B cell (primary cell): ENCODE measurements around the gene LHX4. TPM values are rescaled to one million over a fixed set of nuclear protein-coding genes. Genes with fewer than 3 reads are reported as not detected.

Experiments used
- ATAC-seq: fragments of 200-7000 bp; cut with Tn5 transposase; one replicate; pipeline ENCODE4 v1.10.0; 2021; ENCODE audit warnings: low read depth, mild to moderate bottlenecking, moderate number of reproducible peaks, moderate library complexity
- CTCF ChIA-PET: fragments of 350-600 bp; sonication (Branson Sonifier 250); formaldehyde crosslinking; loops from one replicate; lab custom pipeline; 2021; ENCODE audit warnings: antibody characterized with exemption, inconsistent platforms; lab: Charles Lee
- POLR2A ChIA-PET: fragments of 350-600 bp; sonication (Branson Sonifier 250); formaldehyde crosslinking; loops from one replicate; lab custom pipeline; 2021; ENCODE audit warnings: antibody characterized with exemption; lab: Charles Lee
- DNase-seq: peaks from one replicate; pipeline ENCODE4 v3.0.0; 2013
- H2AFZ ChIP-seq: 2 replicates; pipeline ENCODE4 v1.6.1; 2012; ENCODE audit warnings: mild to moderate bottlenecking, low read depth, low read length; ENCODE audit not compliant: insufficient read depth, poor library complexity, severe bottlenecking
- H3K27ac ChIP-seq, 2 donors: 1 replicate in 1 of 2; 2 replicates in 1 of 2; pipeline ENCODE4 v1.5.1; 2012 to 2013; ENCODE audit warnings: low read length in 2 of 2, mild to moderate bottlenecking in 2 of 2, moderate library complexity in 1 of 2
- H3K27me3 ChIP-seq, 4 experiments: fragments of 200-600 bp in 1 of 4; sonication (generic) in 1 of 4; replicated peaks in 1 of 4; 1 replicate in 2 of 4; 2 replicates in 2 of 4; pipeline versions ENCODE4 v1.6.1 to v1.7.0; 2013 to 2016; ENCODE audit warnings: low read length in 3 of 4, mild to moderate bottlenecking in 2 of 4, mixed read lengths in 1 of 4, moderate library complexity in 1 of 4; ENCODE audit not compliant: insufficient read depth in 4 of 4, control insufficient read depth in 3 of 4; ENCODE audit errors: control extremely low read depth in 1 of 4
- H3K36me3 ChIP-seq, 2 experiments: replicated peaks in 1 of 2; 1 replicate in 1 of 2; 2 replicates in 1 of 2; pipeline versions ENCODE4 v1.6.1 to v1.7.1; 2013; ENCODE audit warnings: low read length in 1 of 2; ENCODE audit not compliant: insufficient read depth in 2 of 2, control insufficient read depth in 1 of 2; ENCODE audit errors: control extremely low read depth in 1 of 2, extremely low read depth in 1 of 2
- H3K4me1 ChIP-seq, 2 donors: fragments of 200-600 bp in 1 of 2; sonication (generic) in 1 of 2; 1 replicate in 1 of 2; 2 replicates in 1 of 2; pipeline versions ENCODE4 v1.5.1 to v1.6.1; 2013 to 2017; ENCODE audit warnings: low read length in 2 of 2; ENCODE audit not compliant: control insufficient read depth in 2 of 2, insufficient read depth in 2 of 2
- H3K4me2 ChIP-seq: replicated peaks from 2 replicates; pipeline ENCODE3; 2012; ENCODE audit warnings: mild to moderate bottlenecking, low read depth, low read length; ENCODE audit not compliant: poor library complexity, severe bottlenecking
- H3K4me3 ChIP-seq, 5 experiments: fragments of 200-600 bp in 1 of 5; sonication (generic) in 1 of 5; 1 replicate in 3 of 5; 2 replicates in 2 of 5; pipeline versions ENCODE4 v1.5.1 to v1.7.0; 2011 to 2016; ENCODE audit warnings: low read length in 4 of 5, mild to moderate bottlenecking in 4 of 5, low read depth in 2 of 5, control low read depth in 1 of 5, moderate library complexity in 1 of 5; ENCODE audit not compliant: insufficient read depth in 1 of 5; ENCODE audit errors: control extremely low read depth in 1 of 5, extremely low read depth in 1 of 5
- H3K79me2 ChIP-seq: fragments of 200-600 bp; sonication (generic); one replicate; pipeline ENCODE4 v1.6.0; 2016; ENCODE audit warnings: low read length; ENCODE audit not compliant: control insufficient read depth, insufficient read depth
- H3K9ac ChIP-seq: fragments of 200-600 bp; sonication (generic); 2 replicates; pipeline ENCODE4 v1.6.1; 2017; ENCODE audit warnings: mild to moderate bottlenecking, low read length, moderate library complexity
- H3K9me3 ChIP-seq, 3 donors: one replicate each; pipeline versions ENCODE4 v1.6.1 to v1.7.1; 2013; ENCODE audit warnings: low read length in 2 of 3; ENCODE audit not compliant: control insufficient read depth in 2 of 3, insufficient read depth in 1 of 3; ENCODE audit errors: control extremely low read depth in 1 of 3
- H4K20me1 ChIP-seq: 2 replicates; pipeline ENCODE4 v1.6.0; 2012; ENCODE audit warnings: mild to moderate bottlenecking, low read length; ENCODE audit not compliant: insufficient read depth, control insufficient read depth, poor library complexity, severe bottlenecking
- H3K27ac Mint-ChIP-seq: one replicate; pipeline ENCODE4 v1.8.0; 2021; ENCODE audit warnings: mixed read lengths
- H3K27me3 Mint-ChIP-seq: one replicate; pipeline ENCODE4 v1.8.0; 2021; ENCODE audit warnings: mixed read lengths
- H3K4me1 Mint-ChIP-seq: one replicate; pipeline ENCODE4 v1.8.0; 2021; ENCODE audit warnings: mixed read lengths
- H3K4me3 Mint-ChIP-seq: one replicate; pipeline ENCODE4 v1.8.0; 2021; ENCODE audit warnings: mixed read lengths
- H3K9me3 Mint-ChIP-seq: one replicate; pipeline ENCODE4 v1.8.0; 2022; ENCODE audit warnings: mixed read lengths; ENCODE audit not compliant: insufficient read depth
- EZH2 ChIP-seq: IDR thresholded peaks from 2 replicates; pipeline ENCODE4 v1.6.1; 2012; ENCODE audit warnings: borderline replicate concordance, low read depth, mild to moderate bottlenecking, moderate library complexity, low read length; ENCODE audit not compliant: insufficient read depth, poor library complexity, severe bottlenecking
- WGBS: methylation state at CpG from one replicate; pipeline ENCODE4 v1.1.5; 2013; ENCODE audit warnings: missing lambda C conversion rate; ENCODE audit not compliant: insufficient coverage; 5-methylcytosine and 5-hydroxymethylcytosine counted together
- intact Hi-C: fragments of 100-400 bp; cut with micrococcal nuclease; formaldehyde crosslinking; loops from one replicate; pipeline ENCODE4 v1.10.0; 2022
- polyA plus RNA-seq: library from polyadenylated mRNA; depleted of rRNA; stranded (reverse); fragments of >200 nt; gene quantifications from 2 replicates; pipeline ENCODE4 v1.2.3, GENCODE V29; 2012
- total RNA-seq, 2 donors: library from RNA; stranded (reverse); fragments of 120-200 nt in 1 of 2; gene quantifications; 1 replicate in 1 of 2; 2 replicates in 1 of 2; pipeline versions ENCODE4 v1.2.3 to v1.2.4, GENCODE V29; 2013 to 2022
- TF ChIP-seq, protein P1 (sequence below): fragments of 200-600 bp; IDR thresholded peaks from one replicate; pipeline ENCODE4 v1.8.0; 2022; ENCODE audit warnings: antibody characterized with exemption, mild to moderate bottlenecking

Gene LHX4
- total and polyA plus RNA-seq, 2 donors (not counting 1 experiment from before 2014, with no cell fraction given) = not detected

DNA sequence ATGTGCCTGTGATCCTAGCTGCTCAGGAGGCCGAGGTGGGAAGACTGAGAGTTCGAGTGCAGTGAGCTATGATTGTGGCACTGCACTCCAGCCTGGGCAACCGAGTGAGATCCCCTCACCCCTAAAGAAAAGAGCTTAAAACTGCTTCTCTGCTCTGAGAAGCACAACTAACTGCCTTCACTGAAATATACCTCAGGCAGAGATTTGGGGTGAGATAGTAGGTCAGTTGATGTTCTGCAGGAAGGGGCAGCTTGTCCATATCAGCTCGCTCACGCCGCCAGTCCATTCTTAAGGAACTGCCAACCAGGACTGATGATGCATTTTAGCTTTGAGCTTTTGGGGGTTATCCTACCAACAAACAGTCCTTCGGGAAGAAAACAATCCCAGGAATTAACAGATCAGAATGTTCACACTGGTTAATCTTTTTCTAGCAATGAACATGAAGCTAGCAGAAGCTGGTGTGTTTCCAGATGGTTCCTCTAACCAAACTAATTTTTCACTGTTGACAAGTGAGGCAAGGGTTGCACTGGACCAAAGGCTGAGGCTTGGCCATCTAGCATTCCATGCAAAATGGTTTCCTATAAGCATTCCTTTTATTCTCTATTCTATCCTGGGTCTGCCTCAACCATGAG is 31.6 kb downstream of the LHX4 start:
- H3K27ac Mint-ChIP-seq = no peak overlapping the region
- no peaks in the 10 kb centered on the region for H3K4me1 ChIP-seq
- no peak overlapping the region for H2AFZ ChIP-seq

More for the DNA sequence above, 31.6 kb downstream of the LHX4 start:
- Histone ChIP-seq H3K36me3 (no peaks in the 10 kb centered on the region), H3K4me3 (no peak overlapping the region), H3K9ac (no peak overlapping the region), H3K79me2 (no peaks in the 10 kb centered on the region), H4K20me1 (no peaks in the 10 kb centered on the region), H3K27ac (no peak overlapping the region), H3K27me3 (peaks cover 0 to 10% (median 0%) of the 10 kb centered on the region in 4 experiments), H3K4me2 (no peak overlapping the region), H3K9me3 (peaks cover 0 to 4% (median 0%) of the 10 kb centered on the region in 3 donors)
- H3K4me3 Mint-ChIP-seq = no peak overlapping the region
- intact Hi-C loops = no loop called here
- ChIA-PET CTCF (interaction anchor here (1.0 to 1.3 kb wide), 2 partner anchors 8 to 216 kb away, joined by 4 to 6 read pairs; no protein-coding TSS in a partner anchor), POLR2A (no interaction called here)
- H3K27me3 Mint-ChIP-seq = peaks cover 16% of the 10 kb centered on the region
- ATAC-seq (no peak), DNase-seq (no peak)
- 83% methylated on average over 6 of the region's 7 CpGs for WGBS
- no peaks in the 10 kb centered on the region for H3K4me1 Mint-ChIP-seq
- TF ChIP-seq, protein P1, sequence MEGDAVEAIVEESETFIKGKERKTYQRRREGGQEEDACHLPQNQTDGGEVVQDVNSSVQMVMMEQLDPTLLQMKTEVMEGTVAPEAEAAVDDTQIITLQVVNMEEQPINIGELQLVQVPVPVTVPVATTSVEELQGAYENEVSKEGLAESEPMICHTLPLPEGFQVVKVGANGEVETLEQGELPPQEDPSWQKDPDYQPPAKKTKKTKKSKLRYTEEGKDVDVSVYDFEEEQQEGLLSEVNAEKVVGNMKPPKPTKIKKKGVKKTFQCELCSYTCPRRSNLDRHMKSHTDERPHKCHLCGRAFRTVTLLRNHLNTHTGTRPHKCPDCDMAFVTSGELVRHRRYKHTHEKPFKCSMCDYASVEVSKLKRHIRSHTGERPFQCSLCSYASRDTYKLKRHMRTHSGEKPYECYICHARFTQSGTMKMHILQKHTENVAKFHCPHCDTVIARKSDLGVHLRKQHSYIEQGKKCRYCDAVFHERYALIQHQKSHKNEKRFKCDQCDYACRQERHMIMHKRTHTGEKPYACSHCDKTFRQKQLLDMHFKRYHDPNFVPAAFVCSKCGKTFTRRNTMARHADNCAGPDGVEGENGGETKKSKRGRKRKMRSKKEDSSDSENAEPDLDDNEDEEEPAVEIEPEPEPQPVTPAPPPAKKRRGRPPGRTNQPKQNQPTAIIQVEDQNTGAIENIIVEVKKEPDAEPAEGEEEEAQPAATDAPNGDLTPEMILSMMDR = no peak
- TF ChIP-seq EZH2 = no peak
- H3K9me3 Mint-ChIP-seq = no peaks in the 10 kb centered on the region
